Astrocyte (in vitro differentiated cells and primary cell): ENCODE measurements around the gene PMM2.

ENCODE experiments used
- CTCF ChIP-seq: IDR thresholded peaks from 2 replicates; pipeline ENCODE4 v1.5.1; 2011; ENCODE audit warnings: low read depth, mild to moderate bottlenecking, inconsistent platforms, low read length, moderate library complexity; ENCODE audit not compliant: insufficient read depth
- EZH2 ChIP-seq: IDR thresholded peaks from 2 replicates; pipeline ENCODE4 v1.6.1; 2012; ENCODE audit warnings: mild to moderate bottlenecking, low read length, inconsistent platforms; ENCODE audit not compliant: insufficient read depth

DNA sequence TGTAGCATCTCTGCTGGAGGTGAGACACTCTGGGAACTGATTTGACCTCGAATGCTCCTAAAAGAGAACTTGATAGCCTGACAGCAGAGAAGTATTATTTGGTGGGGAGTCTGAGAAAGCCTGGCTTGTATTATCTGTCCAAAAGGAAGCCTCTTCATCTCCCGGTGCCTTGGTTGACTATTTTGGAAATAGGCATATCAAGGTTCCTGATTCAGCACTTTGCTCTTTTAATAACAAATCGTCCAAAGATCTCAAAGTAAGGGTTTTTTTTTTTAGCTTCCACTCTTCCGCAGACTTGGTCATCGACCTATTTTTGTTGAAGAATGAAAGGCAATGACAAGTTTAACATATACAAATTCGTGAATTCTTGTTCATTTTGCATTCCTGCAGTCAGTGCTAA lies 15.0 kb upstream of the PMM2 start:
- TF ChIP-seq CTCF = no peak
- no peak for TF ChIP-seq EZH2
